DMS153 treated with DMSO at 0.1 percent for 48 hours (cell line): ENCODE data around the gene FOXRED2.
"Not testable (repeated sequence)": the region's sequence is repeated elsewhere in the genome, so short reads cannot be mapped to it uniquely, and the experiment has no call there.

ENCODE experiments used
- DNase-seq: peaks from one replicate; lab custom pipeline; 2025; ENCODE audit not compliant: unreplicated experiment; lab: John Stamatoyannopoulos, UW

Gene FOXRED2

GRCh38 chr22:36470162-36470993 lies 36.5 kb downstream of the FOXRED2 start:
- peak; percentile 75 for DNase-seq

GRCh38 chr22:36469094-36469710 lies 37.6 kb downstream of the FOXRED2 start:
- no peak for DNase-seq

GRCh38 chr22:36467946-36468345 lies 38.9 kb downstream of the FOXRED2 start:
- no peak for DNase-seq

- DNase-seq: no peak
Measured at GRCh38 chr22:36467042-36467810, 39.6 kb downstream of the FOXRED2 start.

- no peak for DNase-seq
Measured at GRCh38 chr22:36466258-36466657, 40.6 kb downstream of the FOXRED2 start.

- DNase-seq: no peak
Measured at GRCh38 chr22:36465232-36466021, 41.4 kb downstream of the FOXRED2 start.

GRCh38 chr22:36464715-36465231 lies 42.1 kb downstream of the FOXRED2 start:
- DNase-seq: no peak

GRCh38 chr22:36463783-36464184 lies 43.1 kb downstream of the FOXRED2 start:
- no peak for DNase-seq

GRCh38 chr22:36461665-36462649 lies 44.9 kb downstream of the FOXRED2 start:
- DNase-seq: peak; percentile 49

GRCh38 chr22:36460202-36460601 lies 46.6 kb downstream of the FOXRED2 start:
- DNase-seq: no peak

GRCh38 chr22:36457688-36458450 lies 49.0 kb downstream of the FOXRED2 start:
- DNase-seq: no peak

GRCh38 chr22:36456464-36456845 lies 50.4 kb downstream of the FOXRED2 start:
- DNase-seq: no peak

- peak; percentile 59 for DNase-seq
Measured at GRCh38 chr22:36455571-36456463, 51.0 kb downstream of the FOXRED2 start.

- peak; percentile 90 for DNase-seq
Measured at GRCh38 chr22:36454916-36455570, 51.8 kb downstream of the FOXRED2 start.

GRCh38 chr22:36453855-36454378 lies 52.9 kb downstream of the FOXRED2 start:
- no peak for DNase-seq

- DNase-seq: not testable (repeated sequence)
Measured at GRCh38 chr22:36452978-36453607, 53.7 kb downstream of the FOXRED2 start.
